ENCODE results near the gene BRD8.

DNA sequence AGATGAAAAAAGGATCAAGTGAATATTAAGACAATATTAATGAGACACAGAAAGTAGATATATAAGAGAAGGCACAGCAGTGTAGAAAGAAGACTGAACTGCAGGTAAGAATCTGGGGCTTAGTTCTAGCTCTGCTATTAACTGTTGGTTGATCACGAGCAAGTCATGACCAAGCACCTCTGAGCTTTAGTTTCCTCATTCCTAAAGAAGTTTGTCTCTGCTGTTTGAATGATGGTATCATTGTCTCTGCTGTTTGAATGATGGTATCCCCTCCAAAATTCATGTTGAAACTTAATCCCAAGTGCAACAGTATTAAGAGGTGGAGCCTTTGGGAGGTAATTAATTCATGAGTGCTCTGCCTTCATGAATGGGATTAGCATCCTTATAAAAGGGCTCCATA is 36.7 kb downstream of the BRD8 start:
- TF ChIP-seq POLR2AphosphoS5 (IDR thresholded peaks at IDR 0.05; ENCODE audit: borderline replicate concordance, low read depth, low read length) (no peak), EZH2 (IDR thresholded peaks at IDR 0.05) (no peak), FOXP2 (optimal IDR thresholded peaks at IDR 0.05; ENCODE audit: control extremely low read depth, extremely low read length, insufficient read depth) (no peak)
